Mesenchymal stem cell (in vitro differentiated cells and primary cell): ENCODE measurements around the gene SLC12A6.

ENCODE experiments used
- DNase-seq: peaks from one replicate; pipeline ENCODE4 v3.0.0-alpha.2; 2013
- H2AFZ ChIP-seq: one replicate; pipeline ENCODE4 v1.6.1; 2013; ENCODE audit warnings: low read depth, mild to moderate bottlenecking, control low read depth, inconsistent platforms, low read length, moderate library complexity
- H2AK5ac ChIP-seq: 2 replicates; pipeline ENCODE4 v1.6.1; 2013; ENCODE audit warnings: low read length, moderate library complexity, mild to moderate bottlenecking, inconsistent platforms; ENCODE audit not compliant: severe bottlenecking
- H2BK120ac ChIP-seq: one replicate; pipeline ENCODE4 v1.6.1; 2013; ENCODE audit warnings: low read depth, mild to moderate bottlenecking, inconsistent platforms, low read length, moderate library complexity
- H2BK12ac ChIP-seq, 2 experiments: one replicate each; pipeline ENCODE4 v1.6.1; 2013; ENCODE audit warnings: inconsistent platforms in 2 of 2, low read length in 2 of 2, mild to moderate bottlenecking in 2 of 2, moderate library complexity in 2 of 2, control low read depth in 1 of 2
- H2BK15ac ChIP-seq: one replicate; pipeline ENCODE4 v1.6.1; 2013; ENCODE audit warnings: mild to moderate bottlenecking, low read depth, inconsistent platforms; ENCODE audit not compliant: poor library complexity, severe bottlenecking
- H2BK5ac ChIP-seq: 2 replicates; pipeline ENCODE4 v1.6.1; 2013; ENCODE audit warnings: low read depth, mild to moderate bottlenecking, low read length, control low read depth, inconsistent platforms; ENCODE audit not compliant: poor library complexity, severe bottlenecking
- H3K14ac ChIP-seq, 2 experiments: one replicate each; pipeline ENCODE4 v1.6.1; 2013; ENCODE audit warnings: inconsistent platforms in 2 of 2, low read length in 2 of 2, control low read depth in 1 of 2, mild to moderate bottlenecking in 1 of 2, moderate library complexity in 1 of 2
- H3K18ac ChIP-seq, 2 experiments: one replicate each; pipeline ENCODE4 v1.6.1; 2013; ENCODE audit warnings: inconsistent platforms in 2 of 2, low read length in 2 of 2, control low read depth in 1 of 2, low read depth in 1 of 2, mild to moderate bottlenecking in 1 of 2
- H3K23ac ChIP-seq, 2 experiments: one replicate each; pipeline ENCODE4 v1.6.1; 2013; ENCODE audit warnings: inconsistent platforms in 2 of 2, low read length in 2 of 2, mild to moderate bottlenecking in 2 of 2, moderate library complexity in 2 of 2, control low read depth in 1 of 2
- H3K27ac ChIP-seq: 2 replicates; pipeline ENCODE4 v1.5.1; 2013; ENCODE audit warnings: mild to moderate bottlenecking, moderate library complexity, low read length, control low read depth, inconsistent platforms; ENCODE audit not compliant: poor library complexity, severe bottlenecking
- H3K27me3 ChIP-seq, 2 experiments: 2 replicates each; pipeline versions ENCODE4 v1.6.1 to v1.7.0; 2013; ENCODE audit warnings: low read length in 2 of 2, mild to moderate bottlenecking in 2 of 2, moderate library complexity in 2 of 2, control low read depth in 1 of 2, inconsistent platforms in 1 of 2; ENCODE audit not compliant: control insufficient read depth in 1 of 2, insufficient read depth in 1 of 2
- H3K36me3 ChIP-seq, 2 experiments: 2 replicates each; pipeline versions ENCODE4 v1.6.1 to v1.7.0; 2013; ENCODE audit warnings: low read length in 2 of 2, control low read depth in 1 of 2, inconsistent platforms in 1 of 2, low read depth in 1 of 2, mild to moderate bottlenecking in 1 of 2; ENCODE audit not compliant: insufficient read depth in 2 of 2, control insufficient read depth in 1 of 2
- H3K4ac ChIP-seq, 2 experiments: one replicate each; pipeline ENCODE4 v1.6.1; 2013; ENCODE audit warnings: inconsistent platforms in 2 of 2, low read length in 2 of 2, mild to moderate bottlenecking in 2 of 2, moderate library complexity in 2 of 2, control low read depth in 1 of 2, low read depth in 1 of 2
- H3K4me1 ChIP-seq: 2 replicates; pipeline ENCODE4 v1.6.1; 2013; ENCODE audit warnings: low read depth, low read length, control low read depth; ENCODE audit not compliant: control insufficient read depth, insufficient read depth
- H3K4me2 ChIP-seq: 2 replicates; pipeline ENCODE4 v1.6.1; 2013; ENCODE audit warnings: low read length, mild to moderate bottlenecking, inconsistent platforms; ENCODE audit not compliant: poor library complexity, severe bottlenecking
- H3K4me3 ChIP-seq, 2 experiments: 2 replicates each; pipeline versions ENCODE4 v1.5.1 to v1.7.0; 2013; ENCODE audit warnings: low read length in 2 of 2, mild to moderate bottlenecking in 2 of 2, control low read depth in 1 of 2, low read depth in 1 of 2; ENCODE audit not compliant: insufficient read depth in 1 of 2
- H3K79me1 ChIP-seq: replicated peaks from 2 replicates; pipeline ENCODE4 v1.6.1; 2013; ENCODE audit warnings: mild to moderate bottlenecking, control low read depth, low read length, inconsistent platforms; ENCODE audit not compliant: poor library complexity, severe bottlenecking
- H3K9ac ChIP-seq: 2 replicates; pipeline ENCODE4 v1.7.0; 2013; ENCODE audit warnings: mild to moderate bottlenecking, low read length, moderate library complexity
- H3K9me3 ChIP-seq: 2 replicates; pipeline ENCODE4 v1.7.0; 2013; ENCODE audit warnings: mild to moderate bottlenecking, low read length; ENCODE audit not compliant: control insufficient read depth
- H4K8ac ChIP-seq: one replicate; pipeline ENCODE4 v1.6.1; 2013; ENCODE audit warnings: inconsistent platforms, mild to moderate bottlenecking, low read length, moderate library complexity
- H4K91ac ChIP-seq: one replicate; pipeline ENCODE4 v1.6.1; 2013; ENCODE audit warnings: mild to moderate bottlenecking, low read length, inconsistent platforms
- WGBS: methylation state at CpG from one replicate; pipeline ENCODE4 v1.1.7; 2013; ENCODE audit warnings: mixed read lengths; 5-methylcytosine and 5-hydroxymethylcytosine counted together

Gene SLC12A6

DNA sequence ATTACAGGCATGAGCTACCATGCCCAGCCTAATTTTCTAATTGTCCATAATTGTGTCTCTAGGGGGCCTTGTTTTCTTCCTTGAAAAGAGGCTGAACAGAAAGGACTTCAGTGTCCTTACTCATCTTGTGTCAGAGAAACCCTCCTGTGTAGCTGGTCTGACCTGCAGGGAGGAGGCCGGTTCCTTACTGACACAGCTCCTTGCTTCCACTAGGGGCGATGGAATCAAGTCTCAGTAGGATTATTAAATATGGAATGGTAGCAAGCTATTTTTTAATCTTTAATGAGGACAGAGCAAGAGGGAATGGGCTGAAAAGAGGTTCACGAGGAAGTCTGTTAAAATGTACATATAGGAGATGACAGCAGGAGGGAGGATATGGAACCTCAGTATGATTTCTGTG is 20.8 kb upstream of the SLC12A6 start:
- Histone ChIP-seq H3K18ac (no peak overlapping the region), H3K23ac (no peak overlapping the region), H3K4me2 (no peak overlapping the region), H3K4me3 (no peak overlapping the region), H3K27ac (no peak overlapping the region), H2BK12ac (no peak overlapping the region), H3K9me3 (no peaks in the 10 kb centered on the region), H2BK120ac (no peak overlapping the region), H3K4me1 (no peaks in the 10 kb centered on the region), H2BK5ac (no peak overlapping the region), H3K36me3 (peaks cover 66 to 84% of the 10 kb centered on the region in 2 experiments), H3K9ac (no peak overlapping the region), H4K91ac (no peak overlapping the region), H2AK5ac (no peak overlapping the region), H2AFZ (no peak overlapping the region), H3K79me1 (peaks cover 5% of the 10 kb centered on the region), H3K4ac (no peak overlapping the region), H3K14ac (no peak overlapping the region), H3K27me3 (no peaks in the 10 kb centered on the region), H2BK15ac (no peak overlapping the region), H4K8ac (no peak overlapping the region)
- 92% methylated on average over 3 of the region's 3 CpGs for WGBS
- DNase-seq = no peak

DNA sequence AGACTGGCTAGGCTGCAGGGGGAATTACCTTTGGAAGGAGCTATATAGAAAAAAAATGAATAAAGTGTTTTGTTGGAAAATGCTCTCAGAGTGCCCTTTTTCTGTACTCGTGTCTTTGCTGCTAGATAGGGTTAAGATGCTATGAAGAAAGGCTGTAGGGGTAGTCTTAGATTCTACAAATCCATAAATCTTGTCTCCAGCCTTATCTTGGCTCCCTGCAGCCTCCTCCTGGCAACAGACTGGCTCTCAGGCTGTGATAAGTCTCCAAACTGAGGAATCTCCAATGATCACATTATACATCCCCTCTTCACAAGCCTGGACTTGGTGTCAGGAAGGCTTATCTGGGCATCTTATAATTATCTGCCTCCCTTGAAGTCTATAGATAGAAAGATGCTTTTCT is 20.1 kb upstream of the SLC12A6 start:
- Histone ChIP-seq H3K79me1 (peaks cover 2% of the 10 kb centered on the region), H2AK5ac (no peak overlapping the region), H3K23ac (no peak overlapping the region), H3K4ac (no peak overlapping the region), H2BK5ac (no peak overlapping the region), H4K91ac (no peak overlapping the region), H2BK12ac (no peak overlapping the region), H4K8ac (no peak overlapping the region), H3K9ac (no peak overlapping the region), H3K4me3 (no peak overlapping the region), H3K27me3 (no peaks in the 10 kb centered on the region), H3K14ac (no peak overlapping the region), H3K4me2 (no peak overlapping the region), H3K9me3 (no peaks in the 10 kb centered on the region), H3K36me3 (peaks cover 61 to 77% of the 10 kb centered on the region in 2 experiments), H3K4me1 (no peaks in the 10 kb centered on the region), H2BK15ac (no peak overlapping the region), H3K18ac (no peak overlapping the region), H2AFZ (no peak overlapping the region), H3K27ac (no peak overlapping the region), H2BK120ac (no peak overlapping the region)
- DNase-seq = no peak
- WGBS = 56% methylated on average over 1 of the region's 1 CpG

DNA sequence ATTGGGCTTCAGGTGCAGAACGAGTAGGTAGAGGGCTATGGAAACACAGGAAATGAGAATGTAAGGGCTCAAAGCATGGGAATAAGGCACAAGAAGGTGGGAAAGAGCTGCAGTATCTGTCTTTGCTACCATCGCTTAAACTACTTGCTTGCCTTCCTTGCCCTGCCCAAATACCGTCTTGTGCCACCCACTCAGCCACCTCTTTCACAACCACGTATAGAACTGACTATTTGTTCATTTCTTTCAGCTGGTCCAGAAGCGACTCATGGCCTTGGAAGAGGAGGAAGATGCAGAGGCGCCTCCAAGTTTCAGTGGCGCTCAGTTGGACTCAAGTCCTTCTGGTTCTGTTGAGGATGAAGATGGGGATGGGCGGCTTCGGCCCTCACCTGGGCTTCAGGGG is 17.7 kb upstream of the SLC12A6 start:
- no peak overlapping the region for H2AFZ ChIP-seq

DNA sequence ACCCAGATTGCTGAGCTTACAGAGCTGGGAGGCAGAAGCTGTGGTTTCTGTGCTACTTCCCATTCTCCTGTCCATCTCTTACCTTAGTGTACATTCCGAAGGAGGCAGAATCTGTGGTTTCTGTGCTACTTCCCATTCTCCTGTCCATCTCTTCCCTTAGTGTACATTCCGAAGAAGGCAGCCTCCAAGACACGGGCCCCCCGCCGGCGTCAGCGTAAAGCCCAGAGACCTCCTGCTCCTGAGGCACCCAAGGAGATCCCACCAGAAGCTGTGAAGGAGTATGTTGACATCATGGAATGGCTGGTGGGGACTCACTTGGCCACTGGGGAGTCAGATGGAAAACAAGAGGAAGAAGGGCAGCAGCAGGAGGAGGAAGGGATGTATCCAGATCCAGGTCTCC is 16.7 kb upstream of the SLC12A6 start:
- peaks cover 0 to 6% of the 10 kb centered on the region in 2 experiments for H3K27me3 ChIP-seq
- H3K4ac ChIP-seq = no peak overlapping the region
- H2BK15ac ChIP-seq = no peak overlapping the region
- no peak overlapping the region for H3K18ac ChIP-seq
- no peak overlapping the region for H3K23ac ChIP-seq
- H3K36me3 ChIP-seq = peaks cover 38 to 49% of the 10 kb centered on the region in 2 experiments
- H3K14ac ChIP-seq = no peak overlapping the region
- H4K91ac ChIP-seq = no peak overlapping the region
- H3K4me3 ChIP-seq = no peak overlapping the region
- H2BK120ac ChIP-seq = no peak overlapping the region
- no peak overlapping the region for H3K9ac ChIP-seq
- no peak overlapping the region for H2BK5ac ChIP-seq
- no peaks in the 10 kb centered on the region for H3K79me1 ChIP-seq
- no peak overlapping the region for H2AFZ ChIP-seq
- H3K9me3 ChIP-seq = no peaks in the 10 kb centered on the region
- 97% methylated on average over 7 of the region's 7 CpGs for WGBS
- no peak overlapping the region for H2BK12ac ChIP-seq
- no peak overlapping the region for H3K4me2 ChIP-seq
- H3K4me1 ChIP-seq = no peaks in the 10 kb centered on the region
- no peak overlapping the region for H3K27ac ChIP-seq
- no peak for DNase-seq
- H4K8ac ChIP-seq = no peak overlapping the region
- H2AK5ac ChIP-seq = no peak overlapping the region

More for the DNA sequence above, 17.7 kb upstream of the SLC12A6 start:
- Histone ChIP-seq H2BK12ac (no peak overlapping the region), H3K9me3 (no peaks in the 10 kb centered on the region), H3K18ac (no peak overlapping the region), H3K4me3 (no peak overlapping the region), H3K36me3 (peaks cover 47 to 59% of the 10 kb centered on the region in 2 experiments), H4K91ac (no peak overlapping the region), H2BK120ac (no peak overlapping the region), H3K14ac (no peak overlapping the region), H3K4me2 (no peak overlapping the region), H3K79me1 (no peaks in the 10 kb centered on the region), H3K27me3 (no peaks in the 10 kb centered on the region), H4K8ac (no peak overlapping the region), H2BK15ac (no peak overlapping the region), H3K23ac (no peak overlapping the region), H2AK5ac (no peak overlapping the region), H3K27ac (no peak overlapping the region), H3K9ac (no peak overlapping the region), H3K4me1 (no peaks in the 10 kb centered on the region), H2BK5ac (no peak overlapping the region), H3K4ac (no peak overlapping the region)
- DNase-seq = no peak
- 98% methylated on average over 9 of the region's 9 CpGs for WGBS
